GM12892 (cell line): ENCODE data around the gene PRSS38.

ENCODE experiments used
- POLR2A ChIP-seq: IDR thresholded peaks from 2 replicates; pipeline ENCODE4 v1.6.1; 2011; ENCODE audit warnings: low read depth, low read length, control low read depth
- POLR2AphosphoS5 ChIP-seq: IDR thresholded peaks from 2 replicates; pipeline ENCODE4 v1.6.1; 2011; ENCODE audit warnings: low read depth, low read length, control low read depth

DNA sequence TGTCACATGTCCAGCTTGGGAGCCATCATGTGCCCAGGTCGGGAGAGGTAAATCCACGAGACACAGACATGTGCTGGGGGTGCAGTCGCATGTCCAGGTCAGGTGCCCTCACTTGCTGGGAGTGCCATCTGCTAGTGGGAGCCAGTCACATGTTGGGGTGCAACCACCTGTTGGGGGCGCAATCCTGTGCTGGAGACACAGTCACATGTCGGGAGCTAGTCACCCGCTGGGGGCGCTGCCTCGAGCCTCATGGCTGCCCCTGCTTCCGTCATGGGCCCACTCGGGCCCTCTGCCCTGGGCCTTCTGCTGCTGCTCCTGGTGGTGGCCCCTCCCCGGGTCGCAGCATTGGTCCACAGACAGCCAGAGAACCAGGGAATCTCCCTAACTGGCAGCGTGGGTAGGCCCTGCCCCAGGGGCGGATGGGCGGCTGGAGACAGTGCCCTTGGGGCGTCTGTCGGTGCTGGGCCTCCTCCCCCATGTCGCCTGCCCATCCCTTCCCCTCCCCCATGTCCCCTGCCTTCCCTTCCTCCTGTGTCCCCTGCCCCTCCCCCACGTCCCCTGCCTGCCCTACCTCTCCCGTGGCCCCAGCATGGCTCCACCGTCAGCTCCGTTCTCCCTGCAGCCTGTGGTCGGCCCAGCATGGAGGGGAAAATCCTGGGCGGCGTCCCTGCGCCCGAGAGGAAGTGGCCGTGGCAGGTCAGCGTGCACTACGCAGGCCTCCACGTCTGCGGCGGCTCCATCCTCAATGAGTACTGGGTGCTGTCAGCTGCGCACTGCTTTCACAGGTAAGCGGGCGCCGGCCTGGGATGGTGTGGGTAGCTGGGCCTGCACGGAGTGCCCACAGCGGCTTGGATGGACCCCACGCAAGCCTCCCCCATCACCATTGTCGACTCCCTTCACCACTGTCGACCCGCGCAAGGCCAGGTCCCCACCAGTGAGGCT lies at the start of gene PRSS38:
- TF ChIP-seq POLR2A (no peak), POLR2AphosphoS5 (no peak)
